Body of pancreas (tissue), 4 donors: ENCODE results near the gene MORC1.

ENCODE experiments used
- POLR2A ChIP-seq, 3 donors: fragments of 450-650 bp; IDR thresholded peaks; one replicate each; pipeline ENCODE4 v1.6.1; 2016; ENCODE audit warnings: antibody characterized with exemption in 3 of 3, mild to moderate bottlenecking in 2 of 3
- TF ChIP-seq, protein P1 (sequence below), 7 experiments: fragments of 450-650 bp in 4 of 7; fragments of 200-600 bp in 3 of 7; sonication (generic) in 3 of 7; IDR thresholded peaks; one replicate each; pipeline ENCODE4 v1.5.1; 2016 to 2019; ENCODE audit warnings: antibody characterized with exemption in 7 of 7

DNA sequence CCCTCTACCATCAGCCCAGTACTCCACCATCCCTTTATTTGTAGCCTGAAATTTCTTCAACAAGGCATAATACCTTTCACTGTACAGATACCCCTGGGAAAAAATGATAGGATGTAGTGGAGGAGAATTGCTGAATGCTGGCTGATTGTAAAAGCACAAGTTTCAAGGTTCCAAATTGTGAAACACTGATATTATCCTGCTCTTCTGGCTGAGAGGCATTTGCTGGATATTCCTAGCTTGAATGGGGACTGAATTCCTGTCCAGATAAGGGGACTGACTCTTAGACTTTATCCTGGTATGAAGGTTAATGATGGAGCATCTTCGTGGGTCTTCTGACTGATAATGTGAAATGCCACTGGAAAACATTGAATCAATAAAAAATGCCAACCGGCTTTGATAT is 9.6 kb upstream of the MORC1 start:
- TF ChIP-seq, protein P1, sequence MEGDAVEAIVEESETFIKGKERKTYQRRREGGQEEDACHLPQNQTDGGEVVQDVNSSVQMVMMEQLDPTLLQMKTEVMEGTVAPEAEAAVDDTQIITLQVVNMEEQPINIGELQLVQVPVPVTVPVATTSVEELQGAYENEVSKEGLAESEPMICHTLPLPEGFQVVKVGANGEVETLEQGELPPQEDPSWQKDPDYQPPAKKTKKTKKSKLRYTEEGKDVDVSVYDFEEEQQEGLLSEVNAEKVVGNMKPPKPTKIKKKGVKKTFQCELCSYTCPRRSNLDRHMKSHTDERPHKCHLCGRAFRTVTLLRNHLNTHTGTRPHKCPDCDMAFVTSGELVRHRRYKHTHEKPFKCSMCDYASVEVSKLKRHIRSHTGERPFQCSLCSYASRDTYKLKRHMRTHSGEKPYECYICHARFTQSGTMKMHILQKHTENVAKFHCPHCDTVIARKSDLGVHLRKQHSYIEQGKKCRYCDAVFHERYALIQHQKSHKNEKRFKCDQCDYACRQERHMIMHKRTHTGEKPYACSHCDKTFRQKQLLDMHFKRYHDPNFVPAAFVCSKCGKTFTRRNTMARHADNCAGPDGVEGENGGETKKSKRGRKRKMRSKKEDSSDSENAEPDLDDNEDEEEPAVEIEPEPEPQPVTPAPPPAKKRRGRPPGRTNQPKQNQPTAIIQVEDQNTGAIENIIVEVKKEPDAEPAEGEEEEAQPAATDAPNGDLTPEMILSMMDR (IDR thresholded peaks at IDR 0.05): no peak
- no peak for TF ChIP-seq POLR2A (IDR thresholded peaks at IDR 0.05)
